Measurements from ENCODE around the gene SPC24. TPM values are rescaled to one million over a fixed set of nuclear protein-coding genes. Genes with fewer than 3 reads are reported as not detected.

Gene SPC24
- total and polyA plus RNA-seq, 9 of the 15 experiments (the other 6 are each of a cell fraction or from before 2014, with no cell fraction given), result 18.2 to 154 (median 60.9) TPM

DNA sequence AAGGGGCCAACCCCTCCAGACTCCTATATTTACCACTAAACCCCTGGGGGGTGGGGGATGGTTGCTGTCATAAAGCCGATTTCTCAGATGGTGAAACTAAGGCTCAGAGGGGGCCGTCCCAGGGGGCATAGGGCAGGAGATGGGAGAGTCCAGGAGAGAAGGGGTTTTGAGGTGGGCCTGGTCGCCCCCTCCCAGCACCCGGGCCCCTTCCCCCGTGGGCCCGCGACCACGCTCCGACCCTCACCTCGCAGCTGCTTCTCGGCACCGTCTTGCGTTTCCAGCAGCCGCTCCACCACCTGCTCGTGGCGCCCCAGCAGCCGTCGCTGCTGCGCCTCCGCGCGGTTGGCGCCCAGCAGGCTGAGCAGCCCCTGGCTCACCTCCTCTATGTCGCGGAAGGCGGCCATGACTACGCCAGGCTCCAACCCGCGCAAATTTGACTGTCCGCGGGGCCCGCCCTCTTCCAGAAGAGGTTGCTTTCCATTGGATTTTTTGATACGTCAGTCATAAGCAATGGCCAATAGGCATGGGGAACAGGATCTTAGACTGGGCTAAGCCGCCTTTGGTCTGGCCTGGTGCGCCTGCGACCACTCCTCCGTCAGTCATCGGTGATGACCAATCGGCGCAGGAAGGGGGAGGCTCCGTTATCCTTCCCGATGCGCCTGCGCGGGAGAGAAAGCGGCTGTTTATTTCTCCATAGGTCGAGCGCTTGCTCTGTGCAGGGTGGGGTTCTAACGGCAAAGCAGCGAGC, at the start of gene SPC24 (continued):
- TF ChIP-seq SIN3B (IDR thresholded peaks at IDR 0.05; ENCODE audit: low read depth) (peak; percentile 90), PURB (CRISPR knock-in tag; IDR thresholded peaks at IDR 0.05; ENCODE audit: low read depth) (no peak), TAL1 (IDR thresholded peaks at IDR 0.05) (no peak), HDAC2 (IDR thresholded peaks at IDR 0.05) (no peak), LARP7 (IDR thresholded peaks at IDR 0.05) (no peak), DACH1 (IDR thresholded peaks at IDR 0.05; ENCODE audit: partially characterized antibody) (no peak)
- TF ChIP-seq, protein P1, sequence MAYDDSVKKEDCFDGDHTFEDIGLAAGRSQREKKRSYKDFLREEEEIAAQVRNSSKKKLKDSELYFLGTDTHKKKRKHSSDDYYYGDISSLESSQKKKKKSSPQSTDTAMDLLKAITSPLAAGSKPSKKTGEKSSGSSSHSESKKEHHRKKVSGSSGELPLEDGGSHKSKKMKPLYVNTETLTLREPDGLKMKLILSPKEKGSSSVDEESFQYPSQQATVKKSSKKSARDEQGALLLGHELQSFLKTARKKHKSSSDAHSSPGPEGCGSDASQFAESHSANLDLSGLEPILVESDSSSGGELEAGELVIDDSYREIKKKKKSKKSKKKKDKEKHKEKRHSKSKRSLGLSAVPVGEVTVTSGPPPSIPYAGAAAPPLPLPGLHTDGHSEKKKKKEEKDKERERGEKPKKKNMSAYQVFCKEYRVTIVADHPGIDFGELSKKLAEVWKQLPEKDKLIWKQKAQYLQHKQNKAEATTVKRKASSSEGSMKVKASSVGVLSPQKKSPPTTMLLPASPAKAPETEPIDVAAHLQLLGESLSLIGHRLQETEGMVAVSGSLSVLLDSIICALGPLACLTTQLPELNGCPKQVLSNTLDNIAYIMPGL (CRISPR knock-in tag; IDR thresholded peaks at IDR 0.05), result no peak
- TF ChIP-seq, protein P2, sequence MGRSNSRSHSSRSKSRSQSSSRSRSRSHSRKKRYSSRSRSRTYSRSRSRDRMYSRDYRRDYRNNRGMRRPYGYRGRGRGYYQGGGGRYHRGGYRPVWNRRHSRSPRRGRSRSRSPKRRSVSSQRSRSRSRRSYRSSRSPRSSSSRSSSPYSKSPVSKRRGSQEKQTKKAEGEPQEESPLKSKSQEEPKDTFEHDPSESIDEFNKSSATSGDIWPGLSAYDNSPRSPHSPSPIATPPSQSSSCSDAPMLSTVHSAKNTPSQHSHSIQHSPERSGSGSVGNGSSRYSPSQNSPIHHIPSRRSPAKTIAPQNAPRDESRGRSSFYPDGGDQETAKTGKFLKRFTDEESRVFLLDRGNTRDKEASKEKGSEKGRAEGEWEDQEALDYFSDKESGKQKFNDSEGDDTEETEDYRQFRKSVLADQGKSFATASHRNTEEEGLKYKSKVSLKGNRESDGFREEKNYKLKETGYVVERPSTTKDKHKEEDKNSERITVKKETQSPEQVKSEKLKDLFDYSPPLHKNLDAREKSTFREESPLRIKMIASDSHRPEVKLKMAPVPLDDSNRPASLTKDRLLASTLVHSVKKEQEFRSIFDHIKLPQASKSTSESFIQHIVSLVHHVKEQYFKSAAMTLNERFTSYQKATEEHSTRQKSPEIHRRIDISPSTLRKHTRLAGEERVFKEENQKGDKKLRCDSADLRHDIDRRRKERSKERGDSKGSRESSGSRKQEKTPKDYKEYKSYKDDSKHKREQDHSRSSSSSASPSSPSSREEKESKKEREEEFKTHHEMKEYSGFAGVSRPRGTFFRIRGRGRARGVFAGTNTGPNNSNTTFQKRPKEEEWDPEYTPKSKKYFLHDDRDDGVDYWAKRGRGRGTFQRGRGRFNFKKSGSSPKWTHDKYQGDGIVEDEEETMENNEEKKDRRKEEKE (IDR thresholded peaks at IDR 0.05; ENCODE audit: borderline replicate concordance in 1 of 2, control insufficient read depth in 1 of 2, low read depth in 2 of 2, low read length in 1 of 2), result no peak
- TF ChIP-seq, protein P3, sequence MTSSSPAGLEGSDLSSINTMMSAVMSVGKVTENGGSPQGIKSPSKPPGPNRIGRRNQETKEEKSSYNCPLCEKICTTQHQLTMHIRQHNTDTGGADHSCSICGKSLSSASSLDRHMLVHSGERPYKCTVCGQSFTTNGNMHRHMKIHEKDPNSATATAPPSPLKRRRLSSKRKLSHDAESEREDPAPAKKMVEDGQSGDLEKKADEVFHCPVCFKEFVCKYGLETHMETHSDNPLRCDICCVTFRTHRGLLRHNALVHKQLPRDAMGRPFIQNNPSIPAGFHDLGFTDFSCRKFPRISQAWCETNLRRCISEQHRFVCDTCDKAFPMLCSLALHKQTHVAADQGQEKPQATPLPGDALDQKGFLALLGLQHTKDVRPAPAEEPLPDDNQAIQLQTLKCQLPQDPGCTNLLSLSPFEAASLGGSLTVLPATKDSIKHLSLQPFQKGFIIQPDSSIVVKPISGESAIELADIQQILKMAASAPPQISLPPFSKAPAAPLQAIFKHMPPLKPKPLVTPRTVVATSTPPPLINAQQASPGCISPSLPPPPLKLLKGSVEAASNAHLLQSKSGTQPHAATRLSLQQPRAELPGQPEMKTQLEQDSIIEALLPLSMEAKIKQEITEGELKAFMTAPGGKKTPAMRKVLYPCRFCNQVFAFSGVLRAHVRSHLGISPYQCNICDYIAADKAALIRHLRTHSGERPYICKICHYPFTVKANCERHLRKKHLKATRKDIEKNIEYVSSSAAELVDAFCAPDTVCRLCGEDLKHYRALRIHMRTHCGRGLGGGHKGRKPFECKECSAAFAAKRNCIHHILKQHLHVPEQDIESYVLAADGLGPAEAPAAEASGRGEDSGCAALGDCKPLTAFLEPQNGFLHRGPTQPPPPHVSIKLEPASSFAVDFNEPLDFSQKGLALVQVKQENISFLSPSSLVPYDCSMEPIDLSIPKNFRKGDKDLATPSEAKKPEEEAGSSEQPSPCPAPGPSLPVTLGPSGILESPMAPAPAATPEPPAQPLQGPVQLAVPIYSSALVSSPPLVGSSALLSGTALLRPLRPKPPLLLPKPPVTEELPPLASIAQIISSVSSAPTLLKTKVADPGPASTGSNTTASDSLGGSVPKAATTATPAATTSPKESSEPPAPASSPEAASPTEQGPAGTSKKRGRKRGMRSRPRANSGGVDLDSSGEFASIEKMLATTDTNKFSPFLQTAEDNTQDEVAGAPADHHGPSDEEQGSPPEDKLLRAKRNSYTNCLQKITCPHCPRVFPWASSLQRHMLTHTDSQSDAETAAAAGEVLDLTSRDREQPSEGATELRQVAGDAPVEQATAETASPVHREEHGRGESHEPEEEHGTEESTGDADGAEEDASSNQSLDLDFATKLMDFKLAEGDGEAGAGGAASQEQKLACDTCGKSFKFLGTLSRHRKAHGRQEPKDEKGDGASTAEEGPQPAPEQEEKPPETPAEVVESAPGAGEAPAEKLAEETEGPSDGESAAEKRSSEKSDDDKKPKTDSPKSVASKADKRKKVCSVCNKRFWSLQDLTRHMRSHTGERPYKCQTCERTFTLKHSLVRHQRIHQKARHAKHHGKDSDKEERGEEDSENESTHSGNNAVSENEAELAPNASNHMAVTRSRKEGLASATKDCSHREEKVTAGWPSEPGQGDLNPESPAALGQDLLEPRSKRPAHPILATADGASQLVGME (CRISPR knock-in tag; IDR thresholded peaks at IDR 0.05), result peak; percentile 45; the same call in 1 of the 2 replicates
- TF ChIP-seq, protein P4, sequence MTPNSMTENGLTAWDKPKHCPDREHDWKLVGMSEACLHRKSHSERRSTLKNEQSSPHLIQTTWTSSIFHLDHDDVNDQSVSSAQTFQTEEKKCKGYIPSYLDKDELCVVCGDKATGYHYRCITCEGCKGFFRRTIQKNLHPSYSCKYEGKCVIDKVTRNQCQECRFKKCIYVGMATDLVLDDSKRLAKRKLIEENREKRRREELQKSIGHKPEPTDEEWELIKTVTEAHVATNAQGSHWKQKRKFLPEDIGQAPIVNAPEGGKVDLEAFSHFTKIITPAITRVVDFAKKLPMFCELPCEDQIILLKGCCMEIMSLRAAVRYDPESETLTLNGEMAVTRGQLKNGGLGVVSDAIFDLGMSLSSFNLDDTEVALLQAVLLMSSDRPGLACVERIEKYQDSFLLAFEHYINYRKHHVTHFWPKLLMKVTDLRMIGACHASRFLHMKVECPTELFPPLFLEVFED (CRISPR knock-in tag; conservative IDR thresholded peaks at IDR 0.05), result 0 out of 2 replicates have a peak, but pooled peaks have one; percentile 47
